SK-N-MC (cell line): ENCODE data around the gene OLIG3.

Experiments used
- DNase-seq: peaks from one replicate; pipeline ENCODE4 v3.0.0-alpha.2; 2011; ENCODE audit warnings: low read depth, low spot score
- H3K27ac ChIP-seq: fragments of 200-600 bp; sonication (generic); 2 replicates; pipeline ENCODE4 v1.5.1; 2016; ENCODE audit warnings: mixed run types
- H3K36me3 ChIP-seq: fragments of 200-600 bp; sonication (generic); 2 replicates; pipeline ENCODE4 v1.6.1; 2017; ENCODE audit warnings: antibody characterized with exemption, low read length, mixed read lengths; ENCODE audit not compliant: insufficient read depth
- H3K4me3 ChIP-seq: fragments of 200-600 bp; sonication (generic); 2 replicates; pipeline ENCODE4 v1.5.1; 2016
- H3K9ac ChIP-seq: fragments of 200-600 bp; sonication (generic); 2 replicates; pipeline ENCODE4 v1.8.0; 2017; ENCODE audit warnings: mixed run types, mixed read lengths; ENCODE audit not compliant: insufficient read length
- H3K9me3 ChIP-seq: fragments of 200-600 bp; sonication (generic); 2 replicates; pipeline ENCODE4 v1.6.1; 2017; ENCODE audit warnings: low read depth, mild to moderate bottlenecking, antibody characterized with exemption, low read length, moderate library complexity, mixed read lengths
- EZH2 ChIP-seq: fragments of 200-600 bp; sonication (generic); IDR thresholded peaks from one replicate; pipeline ENCODE4 v1.6.1; 2017; ENCODE audit warnings: antibody characterized with exemption
- FOXP2 ChIP-seq: optimal IDR thresholded peaks from 2 replicates; pipeline ENCODE3; 2011; ENCODE audit warnings: mild to moderate bottlenecking, moderate library complexity; ENCODE audit not compliant: insufficient read depth; ENCODE audit errors: extremely low read length, control extremely low read depth
- POLR2AphosphoS5 ChIP-seq: IDR thresholded peaks from 2 replicates; pipeline ENCODE4 v1.6.1; 2012; ENCODE audit warnings: mild to moderate bottlenecking, low read depth, low read length, borderline replicate concordance

OLIG3 gene

DNA sequence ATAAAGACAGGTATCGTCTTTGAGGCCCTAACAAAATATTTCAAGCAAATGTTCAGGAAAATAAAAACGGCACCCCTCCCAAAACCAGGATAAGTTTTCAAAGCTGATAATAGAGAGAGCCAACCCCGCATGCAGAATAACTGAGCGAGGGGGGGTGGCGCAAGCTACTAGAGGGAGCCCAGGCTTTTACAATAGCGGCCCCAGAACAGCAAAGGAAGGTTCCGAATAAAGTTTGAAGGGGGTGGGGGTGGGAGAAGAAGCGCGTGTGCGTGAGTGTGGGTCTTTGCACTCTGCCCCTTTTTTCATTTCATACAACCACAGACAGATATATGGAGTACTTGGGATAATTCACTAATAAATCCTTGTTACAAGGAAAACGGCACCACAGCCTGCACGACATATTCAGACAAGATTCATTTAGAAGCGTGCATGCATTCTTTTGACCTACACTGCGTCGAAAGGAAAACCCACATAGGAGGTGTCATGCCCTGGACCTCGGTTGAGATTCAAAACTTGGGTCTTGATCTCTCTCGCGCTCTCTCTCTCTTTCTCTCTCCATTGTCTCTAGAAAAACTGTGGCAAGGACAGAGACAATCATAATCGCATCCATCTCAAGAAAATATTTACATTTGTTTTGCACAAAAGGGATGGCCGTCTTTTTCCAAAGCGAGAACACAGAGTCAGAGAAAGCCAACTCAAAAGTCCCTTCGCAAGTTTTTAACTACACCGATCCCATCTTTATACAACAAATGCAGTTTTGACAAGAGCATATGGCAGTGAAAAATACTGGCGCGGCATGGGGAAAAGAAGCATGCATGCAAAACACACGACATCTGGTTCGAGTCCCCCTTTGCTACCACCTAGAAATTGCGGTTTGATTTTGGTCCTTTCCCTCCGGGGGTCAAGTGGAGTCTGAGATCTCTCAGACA lies 1.6 kb downstream of the OLIG3 start:
- TF ChIP-seq POLR2AphosphoS5 (no peak), EZH2 (no peak), FOXP2 (no peak)
- no peak overlapping the region for H3K27ac ChIP-seq
- H3K9me3 ChIP-seq, result no peaks in the 10 kb centered on the region
- no peaks in the 10 kb centered on the region for H3K36me3 ChIP-seq
- no peak for DNase-seq
- H3K4me3 ChIP-seq, result no peak overlapping the region
- no peak overlapping the region for H3K9ac ChIP-seq

DNA sequence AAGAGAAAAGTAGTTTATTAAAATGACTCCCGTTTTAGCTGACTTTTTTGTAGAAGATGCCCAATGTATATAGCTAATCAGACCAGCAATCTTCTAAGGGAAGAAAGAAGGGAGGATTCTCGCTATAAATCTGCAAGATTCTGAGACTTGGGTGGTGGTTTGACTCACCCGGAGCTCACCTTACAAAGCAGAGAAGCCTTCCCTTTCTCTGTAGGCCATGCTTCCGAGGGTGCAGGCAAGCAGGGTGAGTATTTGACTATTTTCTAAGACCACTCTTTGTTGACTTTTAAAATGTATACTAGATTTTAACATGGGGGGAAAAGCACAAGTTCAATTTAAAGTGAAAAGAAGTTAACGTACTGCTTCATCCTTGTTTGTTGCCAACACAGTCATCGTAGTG lies 2.7 kb downstream of the OLIG3 start:
- no peak overlapping the region for H3K9ac ChIP-seq
- H3K4me3 ChIP-seq, result no peak overlapping the region
- H3K27ac ChIP-seq, result no peak overlapping the region
- H3K9me3 ChIP-seq, result no peaks in the 10 kb centered on the region
- TF ChIP-seq EZH2 (no peak), FOXP2 (no peak), POLR2AphosphoS5 (no peak)
- no peaks in the 10 kb centered on the region for H3K36me3 ChIP-seq
- no peak for DNase-seq

DNA sequence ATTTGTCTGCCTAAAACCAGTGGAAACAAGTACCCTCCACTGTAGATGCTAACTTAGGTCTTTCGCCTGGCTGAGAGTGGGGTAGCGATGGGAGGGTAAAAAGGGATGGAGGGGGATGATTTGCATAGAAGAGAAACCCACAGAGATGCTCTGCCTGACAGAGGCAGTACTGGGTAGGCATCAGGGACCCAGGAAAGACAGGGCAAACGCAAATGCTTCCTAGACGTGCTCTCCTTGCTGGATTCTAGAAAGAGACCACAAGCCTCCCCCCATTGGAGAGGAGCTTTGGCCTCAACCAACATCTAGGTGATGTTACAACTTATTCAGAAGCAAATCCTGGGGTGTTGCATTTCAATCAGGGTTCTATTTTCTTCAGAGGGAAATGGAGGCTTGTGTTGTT lies 3.2 kb downstream of the OLIG3 start:
- H3K4me3 ChIP-seq, result no peak overlapping the region
- H3K9me3 ChIP-seq, result no peaks in the 10 kb centered on the region
- H3K9ac ChIP-seq, result no peak overlapping the region
- TF ChIP-seq POLR2AphosphoS5, result no peak
- H3K36me3 ChIP-seq, result no peaks in the 10 kb centered on the region
- H3K27ac ChIP-seq, result no peak overlapping the region
- DNase-seq, result no peak

DNA sequence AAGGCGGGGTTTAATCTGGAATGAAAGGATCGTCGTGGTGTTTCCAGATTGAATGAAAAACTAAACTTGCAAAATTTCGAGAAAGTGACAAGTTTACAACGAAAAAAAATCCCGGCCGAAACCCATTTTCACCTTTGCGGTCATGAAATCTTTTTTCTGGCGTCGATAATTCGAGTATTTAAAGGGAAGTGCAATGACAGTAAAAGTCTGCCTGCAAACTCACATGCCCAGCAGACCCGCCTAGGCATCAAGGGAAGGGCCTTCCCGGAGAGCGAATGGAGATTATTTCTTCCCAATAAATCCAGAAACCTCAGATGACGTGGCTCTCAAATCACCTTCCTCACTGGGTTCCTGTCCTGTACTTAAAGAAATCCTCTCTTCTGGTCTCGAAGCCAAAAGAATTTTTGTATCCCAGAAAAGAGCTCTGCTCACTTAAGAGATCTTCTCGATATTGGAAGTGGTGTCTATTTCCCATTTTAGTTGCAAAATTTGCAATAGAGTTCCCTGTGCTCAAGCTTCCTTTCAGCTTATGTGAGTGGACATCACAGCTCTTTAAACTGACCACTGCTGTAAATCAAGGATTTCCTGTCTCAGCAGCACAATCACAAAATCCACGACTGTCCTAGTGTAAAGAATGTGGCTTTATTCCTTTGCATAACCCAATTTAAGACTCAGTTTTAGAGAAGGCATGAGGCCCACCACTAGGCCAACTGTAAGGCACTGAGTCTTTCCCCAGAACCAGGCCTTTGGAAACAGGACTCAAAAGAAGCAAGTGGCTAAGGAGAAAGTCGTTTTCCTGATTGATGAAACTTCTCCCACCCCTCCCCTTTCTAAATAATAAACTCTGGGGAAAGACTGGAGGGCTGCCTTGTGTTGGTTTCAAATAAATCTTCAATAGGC lies 3.9 kb downstream of the OLIG3 start:
- no peak overlapping the region for H3K27ac ChIP-seq
- no peaks in the 10 kb centered on the region for H3K36me3 ChIP-seq
- H3K9ac ChIP-seq, result no peak overlapping the region
- TF ChIP-seq FOXP2 (no peak), EZH2 (no peak), POLR2AphosphoS5 (no peak)
- no peak for DNase-seq
- no peaks in the 10 kb centered on the region for H3K9me3 ChIP-seq
- H3K4me3 ChIP-seq, result no peak overlapping the region

DNA sequence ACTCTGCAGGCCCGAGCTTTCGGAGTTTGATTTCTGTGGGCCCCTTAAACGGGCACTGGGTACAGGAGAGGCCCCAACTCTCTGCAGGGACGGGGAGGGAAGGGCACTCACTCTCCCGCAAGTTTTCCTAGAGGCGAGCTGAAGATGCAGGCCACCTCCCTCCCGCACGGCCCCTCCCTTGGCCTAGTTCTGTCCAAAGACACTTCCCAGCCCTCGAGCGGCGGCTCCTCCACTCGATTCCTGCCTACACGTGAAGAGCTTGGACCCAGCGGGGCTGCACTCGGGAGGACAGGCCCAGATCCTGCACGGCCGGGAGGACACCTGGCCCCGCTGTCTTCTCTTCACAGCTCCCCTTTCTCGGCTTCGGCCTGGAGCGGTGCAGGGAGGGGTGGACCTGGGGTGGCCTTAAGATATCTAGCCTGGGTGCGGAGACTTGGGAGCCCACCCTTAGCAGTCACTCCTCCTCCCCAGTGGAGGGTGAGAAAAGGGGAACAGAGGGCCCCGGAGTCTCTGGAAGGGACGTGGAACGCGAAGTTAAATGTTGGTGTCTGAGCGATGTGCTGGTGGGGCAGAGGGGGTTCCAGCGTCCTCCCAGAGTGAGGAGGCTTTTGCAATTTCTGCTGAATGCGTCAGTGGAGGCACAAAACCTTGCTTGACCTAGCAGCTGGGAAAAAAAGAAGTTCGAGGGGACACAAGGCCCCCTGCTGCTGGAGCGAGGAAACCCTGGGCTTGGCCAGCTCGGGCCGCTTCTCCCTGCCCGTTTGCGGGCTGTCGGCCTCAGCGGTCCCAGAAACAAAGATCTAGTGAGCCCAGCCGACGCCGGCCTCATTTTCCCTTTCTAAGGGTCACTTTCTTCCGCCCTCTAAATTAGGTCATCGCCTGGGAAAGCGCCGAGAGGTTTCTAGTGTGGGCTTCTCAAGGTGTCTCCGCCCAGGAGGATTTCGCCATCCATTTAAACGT lies 4.9 kb downstream of the OLIG3 start:
- H3K4me3 ChIP-seq, result no peak overlapping the region
- no peak for DNase-seq
- no peak overlapping the region for H3K9ac ChIP-seq
- H3K9me3 ChIP-seq, result no peaks in the 10 kb centered on the region
- TF ChIP-seq FOXP2 (no peak), POLR2AphosphoS5 (no peak), EZH2 (no peak)
- no peak overlapping the region for H3K27ac ChIP-seq
- no peaks in the 10 kb centered on the region for H3K36me3 ChIP-seq

DNA sequence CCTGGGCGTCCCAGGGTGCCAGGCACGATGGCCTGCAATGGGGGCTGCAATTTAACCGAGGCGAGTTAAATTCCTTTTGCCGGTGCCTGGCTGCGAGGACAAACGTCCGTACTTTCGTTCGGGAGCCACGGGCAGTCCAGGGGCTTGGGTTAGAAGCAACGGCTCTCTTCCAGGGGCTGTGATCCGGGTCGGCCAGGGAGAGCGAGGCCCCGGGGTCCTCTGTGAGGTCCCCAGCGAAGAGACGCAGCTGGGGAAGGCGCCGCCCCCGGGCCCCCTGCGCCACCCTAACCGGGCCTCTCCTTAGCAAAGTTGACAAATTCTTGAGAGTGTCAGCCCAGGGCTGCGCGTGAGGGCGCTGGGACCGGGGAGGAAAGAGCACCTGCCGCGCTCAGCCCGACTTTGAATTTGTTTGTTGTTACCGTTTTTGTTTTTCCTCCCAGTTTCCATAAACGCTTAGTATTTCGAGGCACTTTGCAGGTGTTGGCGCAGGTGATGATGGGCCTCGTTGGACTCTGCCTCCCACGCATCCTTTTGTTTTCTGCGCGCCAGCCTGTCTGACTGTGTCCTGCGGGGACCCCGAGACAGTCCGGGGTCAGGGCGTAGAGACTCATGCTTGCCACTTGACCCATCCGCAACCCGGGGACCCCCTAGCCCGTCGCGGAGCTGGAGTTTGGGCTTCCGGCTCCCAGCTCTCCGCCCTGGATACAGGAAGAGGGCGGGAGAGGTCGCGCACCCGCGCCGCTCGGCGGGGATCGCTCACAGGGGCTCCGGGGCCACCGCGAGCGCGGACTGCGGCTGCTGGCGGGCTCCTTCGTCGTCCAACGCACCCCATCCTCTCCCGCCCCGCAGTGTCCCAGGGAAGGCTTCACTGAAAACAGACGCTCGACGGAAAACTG lies 5.8 kb downstream of the OLIG3 start:
- TF ChIP-seq FOXP2 (no peak), POLR2AphosphoS5 (no peak), EZH2 (no peak)
- Histone ChIP-seq H3K9me3 (no peaks in the 10 kb centered on the region), H3K36me3 (no peaks in the 10 kb centered on the region), H3K9ac (no peak overlapping the region), H3K4me3 (no peak overlapping the region), H3K27ac (no peak overlapping the region)
- no peak for DNase-seq

DNA sequence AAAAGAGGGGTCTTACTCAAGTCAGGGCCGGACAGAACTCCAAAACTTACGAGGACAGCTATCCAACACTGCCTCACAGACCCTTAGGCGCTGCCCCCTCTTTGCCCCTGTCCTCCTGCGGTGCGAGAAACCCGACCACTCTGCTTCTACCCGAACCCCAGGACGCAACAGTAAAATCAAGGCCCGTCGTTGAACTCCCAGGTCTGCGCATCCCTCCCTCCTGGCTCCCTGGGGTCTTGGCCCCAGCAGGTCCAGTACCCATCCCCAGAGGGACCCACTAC lies 6.4 kb downstream of the OLIG3 start:
- no peak overlapping the region for H3K4me3 ChIP-seq
- H3K9ac ChIP-seq, result no peak overlapping the region
- H3K36me3 ChIP-seq, result no peaks in the 10 kb centered on the region
- TF ChIP-seq EZH2, result no peak
- no peak for TF ChIP-seq POLR2AphosphoS5
- TF ChIP-seq FOXP2, result no peak
- DNase-seq, result no peak
- no peaks in the 10 kb centered on the region for H3K9me3 ChIP-seq
- H3K27ac ChIP-seq, result no peak overlapping the region

DNA sequence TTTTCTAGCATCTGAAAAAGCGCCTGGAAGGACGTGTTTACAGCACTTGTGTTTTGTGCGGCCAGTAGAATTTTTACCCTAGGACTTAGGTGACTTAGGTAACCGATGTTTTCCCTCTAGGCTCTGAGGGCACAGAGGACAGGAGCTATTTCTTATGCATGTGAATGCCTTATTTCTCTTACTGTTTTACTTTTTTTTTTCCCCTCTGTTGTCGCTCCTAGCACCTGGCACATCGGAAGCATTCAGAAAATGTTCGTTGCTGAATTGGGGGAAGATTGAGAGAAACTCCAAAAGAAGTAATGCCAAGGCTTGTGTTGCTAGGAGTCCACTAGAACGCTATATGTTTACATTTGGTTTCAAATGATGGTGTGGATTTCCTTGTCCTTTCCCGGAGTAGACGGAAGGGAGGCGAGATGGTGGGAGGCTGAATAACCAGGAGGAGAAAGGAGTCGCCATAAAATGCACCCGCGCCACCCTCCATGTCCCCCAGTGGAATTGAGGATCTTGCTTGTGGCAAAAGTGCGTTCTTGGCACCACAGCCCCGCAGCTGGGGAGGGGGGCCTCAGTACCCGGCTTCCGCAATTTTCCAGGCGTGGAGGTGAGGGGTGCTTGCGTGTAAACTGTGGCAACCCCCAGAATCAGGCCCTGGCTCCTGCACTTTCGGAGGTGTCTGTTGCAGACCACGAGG lies 6.9 kb downstream of the OLIG3 start:
- Histone ChIP-seq H3K36me3 (no peaks in the 10 kb centered on the region), H3K4me3 (no peak overlapping the region), H3K9me3 (no peaks in the 10 kb centered on the region), H3K9ac (no peak overlapping the region), H3K27ac (no peak overlapping the region)
- TF ChIP-seq FOXP2 (no peak), EZH2 (no peak), POLR2AphosphoS5 (no peak)
- no peak for DNase-seq
